GM18499 (cell line): ENCODE measurements around the gene FAR2.
"Not testable (repeated sequence)": the region's sequence is repeated elsewhere in the genome, so short reads cannot be mapped to it uniquely, and the experiment has no call there.

Experiments used
- ATAC-seq: cut with Tn5 transposase; IDR thresholded peaks from one replicate; pipeline ENCODE4 v1.9.1; 2021; ENCODE audit warnings: moderate number of reproducible peaks; ENCODE audit not compliant: insufficient read depth, unreplicated experiment

FAR2 gene

GRCh38 chr12:29148911-29149690 is at the start of gene FAR2:
Gene FAR2, plus strand, starts transcription at chr12:29149278. Its CDS starts 121,172 bp downstream, at chr12:29270450.
- no peak for ATAC-seq

- ATAC-seq, result no peak
Measured at GRCh38 chr12:29102741-29103140, 46.3 kb upstream of the FAR2 start.

GRCh38 chr12:29103539-29103974 is 45.5 kb upstream of the FAR2 start:
- ATAC-seq, result peak; percentile 97

- ATAC-seq, result no peak
Measured at GRCh38 chr12:29104516-29104915, 44.6 kb upstream of the FAR2 start.

- peak; percentile 86 for ATAC-seq
Measured at GRCh38 chr12:29110506-29111442, 38.3 kb upstream of the FAR2 start.

GRCh38 chr12:29113101-29113500 is 36.0 kb upstream of the FAR2 start:
- no peak for ATAC-seq

GRCh38 chr12:29116414-29116813 is 32.7 kb upstream of the FAR2 start:
- no peak for ATAC-seq

GRCh38 chr12:29131539-29131938 is 17.5 kb upstream of the FAR2 start:
- ATAC-seq, result no peak

GRCh38 chr12:29132316-29132715 is 16.8 kb upstream of the FAR2 start:
- ATAC-seq, result no peak

- no peak for ATAC-seq
Measured at GRCh38 chr12:29133181-29133580, 15.9 kb upstream of the FAR2 start.

- no peak for ATAC-seq
Measured at GRCh38 chr12:29133680-29134079, 15.4 kb upstream of the FAR2 start.

- ATAC-seq, result not testable (repeated sequence)
Measured at GRCh38 chr12:29138256-29138655, 10.8 kb upstream of the FAR2 start.

GRCh38 chr12:29138855-29139254 is 10.2 kb upstream of the FAR2 start:
- ATAC-seq, result not testable (repeated sequence)

- ATAC-seq, result no peak
Measured at GRCh38 chr12:29145372-29146170, 3.5 kb upstream of the FAR2 start.

- no peak for ATAC-seq
Measured at GRCh38 chr12:29146196-29146595, 2.9 kb upstream of the FAR2 start.

- no peak for ATAC-seq
Measured at GRCh38 chr12:29147731-29148595, 1.1 kb upstream of the FAR2 start.

GRCh38 chr12:29148596-29148910 is 525 bp upstream of the FAR2 start:
- ATAC-seq, result no peak

GRCh38 chr12:29149691-29150281 is 708 bp downstream of the FAR2 start:
- ATAC-seq, result no peak

GRCh38 chr12:29150462-29150861 is 1.4 kb downstream of the FAR2 start:
- ATAC-seq, result no peak
